Lung (tissue), 12 donors: Measurements from ENCODE around the gene MAPK8IP3. TPM values are rescaled to one million over a fixed set of nuclear protein-coding genes. Genes with fewer than 3 reads are reported as not detected.
A peak's percentile ranks its signal among the peaks of the same experiment; 100 is the strongest.

Experiments used
- ATAC-seq: fragments of 200-7000 bp; cut with Tn5 transposase; one replicate; pipeline ENCODE4 v1.9.1; 2020; ENCODE audit warnings: moderate number of reproducible peaks; ENCODE audit not compliant: insufficient read depth, low FRiP score
- DNase-seq, 3 donors: peaks; one replicate each; pipeline ENCODE4 v3.0.0-alpha.2; 2013 to 2017
- H3K27ac ChIP-seq, 2 donors: one replicate each; pipeline ENCODE4 v1.5.1; 2013; ENCODE audit warnings: mild to moderate bottlenecking in 2 of 2, moderate library complexity in 2 of 2, control low read depth in 1 of 2, inconsistent platforms in 1 of 2, low read depth in 1 of 2, low read length in 1 of 2
- H3K27me3 ChIP-seq, 3 donors: one replicate each; pipeline ENCODE4 v1.5.1; 2013; ENCODE audit warnings: low read length in 2 of 3; ENCODE audit not compliant: control insufficient read depth in 3 of 3, insufficient read depth in 3 of 3
- H3K36me3 ChIP-seq, 4 donors: one replicate each; pipeline ENCODE4 v1.5.1; 2013; ENCODE audit warnings: low read length in 4 of 4, mild to moderate bottlenecking in 1 of 4, moderate library complexity in 1 of 4; ENCODE audit not compliant: control insufficient read depth in 4 of 4, insufficient read depth in 4 of 4
- H3K4me1 ChIP-seq, 5 donors: one replicate each; pipeline ENCODE4 v1.5.1; 2013; ENCODE audit warnings: low read length in 5 of 5, mild to moderate bottlenecking in 2 of 5, moderate library complexity in 1 of 5; ENCODE audit not compliant: control insufficient read depth in 5 of 5, insufficient read depth in 5 of 5
- H3K4me3 ChIP-seq: one replicate; pipeline ENCODE4 v1.5.1; 2013; ENCODE audit warnings: mild to moderate bottlenecking, control low read depth, moderate library complexity
- H3K9ac ChIP-seq, 2 donors: one replicate each; pipeline ENCODE4 v1.5.1; 2013; ENCODE audit warnings: low read length in 2 of 2, control low read depth in 1 of 2; ENCODE audit not compliant: insufficient read depth in 1 of 2
- H3K9me3 ChIP-seq, 4 donors: one replicate each; pipeline ENCODE4 v1.5.1; 2013; ENCODE audit warnings: low read length in 3 of 4, mild to moderate bottlenecking in 1 of 4, moderate library complexity in 1 of 4; ENCODE audit not compliant: control insufficient read depth in 4 of 4, insufficient read depth in 3 of 4
- CTCF ChIP-seq: IDR thresholded peaks from 2 replicates; pipeline ENCODE4 v1.5.1; 2012; ENCODE audit warnings: mild to moderate bottlenecking; ENCODE audit errors: control extremely low read depth, extremely low read depth
- WGBS, 2 donors: extraction: QIAGEN DNeasy Blood & Tissue Kit; methylation state at CpG; one replicate each; pipeline ENCODE4 v1.1.7; 2013; 5-methylcytosine and 5-hydroxymethylcytosine counted together
- polyA plus RNA-seq, 2 donors: library from polyadenylated mRNA; stranded (reverse); fragments of 200-250 nt; gene quantifications; one replicate each; pipeline ENCODE4 v1.2.1, GENCODE V29; 2013
- total RNA-seq, 2 donors: library from RNA; depleted of rRNA in 1 of 2; stranded (reverse); fragments of >200 nt in 1 of 2; gene quantifications; one replicate each; pipeline ENCODE4 v1.2.1, GENCODE V29; 2014 to 2021
- donor health status: control.
- donor health status: control.
- donor health status: Bipolar disorder and iron deficiency.
- donor health status: healthy.
- donor health status: DM: yes; HTN: yes; CAD: no.

MAPK8IP3 gene
- total and polyA plus RNA-seq, 4 donors = 40.3 to 76.7 (median 63.6) TPM

- 0% methylated on average over 65 to 79 of the region's 79 CpGs for WGBS, 2 donors
- peak; percentile 97 for ATAC-seq
- Histone ChIP-seq H3K4me3 (peak within 1 kb of the TSS; percentile 76), H3K4me1 (peaks cover 0 to 11% (median 5%) of the 10 kb centered on the region in 5 donors), H3K27me3 (no peaks in the 10 kb centered on the region), H3K9me3 (no peaks in the 10 kb centered on the region), H3K36me3 (peaks cover 0 to 31% (median 22%) of the 10 kb centered on the region in 4 donors), H3K27ac (peak within 1 kb of the TSS; percentile 65 to 72), H3K9ac (peak within 1 kb of the TSS in 1 of 2 donors; percentile 37)
- DNase-seq = peak; percentile 95 to 98 (median 95)
- TF ChIP-seq CTCF = no peak
These were observed 28.0 kb upstream of the MAPK8IP3 start, which contains the start of gene JPT2 for GRCh38 chr16:1677942-1678499. TSS of gene JPT2 (plus strand) at chr16:1678279. CDS start at chr16:1678313, 34 bp downstream.

GRCh38 chr16:1678500-1679098 lies 27.4 kb upstream of the MAPK8IP3 start:
- H3K36me3 ChIP-seq = peaks cover 0 to 25% (median 19%) of the 10 kb centered on the region in 4 donors
- TF ChIP-seq CTCF = no peak
- H3K9me3 ChIP-seq = no peaks in the 10 kb centered on the region
- no peaks in the 10 kb centered on the region for H3K27me3 ChIP-seq
- peak overlapping the region in 1 of 2 donors; percentile 37 for H3K9ac ChIP-seq
- peak; percentile 14 for ATAC-seq
- DNase-seq = peak in 2 of 3 donors; percentile 25 to 28
- H3K4me3 ChIP-seq = peak overlapping the region; percentile 76
- WGBS, 2 donors = 1 to 2% methylated on average over 37 to 45 of the region's 45 CpGs
- H3K27ac ChIP-seq = peak overlapping the region; percentile 65 to 72
- H3K4me1 ChIP-seq = peaks cover 0 to 11% (median 5%) of the 10 kb centered on the region in 5 donors

GRCh38 chr16:1680361-1680760 lies 25.6 kb upstream of the MAPK8IP3 start:
- no peak for TF ChIP-seq CTCF
- Histone ChIP-seq H3K4me1 (peaks cover 0 to 11% (median 5%) of the 10 kb centered on the region in 5 donors), H3K27me3 (no peaks in the 10 kb centered on the region), H3K9ac (no peak overlapping the region), H3K4me3 (no peak overlapping the region), H3K9me3 (no peaks in the 10 kb centered on the region), H3K36me3 (peaks cover 6 to 16% (median 12%) of the 10 kb centered on the region in 4 donors), H3K27ac (no peak overlapping the region)
- DNase-seq = no peak
- ATAC-seq = no peak
- 94 to 96% methylated on average over 14 of the region's 14 CpGs for WGBS, 2 donors
